Renal pelvis (tissue), 4 donors: ENCODE data around the gene AOAH. TPM values are rescaled to one million over a fixed set of nuclear protein-coding genes. Genes with fewer than 3 reads are reported as not detected.
"Not testable (repeated sequence)": the region's sequence is repeated elsewhere in the genome, so short reads cannot be mapped to it uniquely, and the experiment has no call there.

ENCODE experiments used
- DNase-seq: peaks from one replicate; pipeline ENCODE4 v3.0.0-alpha.2; 2013
- polyA plus RNA-seq, 3 donors: library from polyadenylated mRNA; unstranded; fragments of 120-200 nt; gene quantifications; one replicate each; pipeline ENCODE4 v1.2.1, GENCODE V29; 2013; ENCODE audit not compliant: insufficient read length in 3 of 3

Gene AOAH
- polyA plus RNA-seq, 3 donors = 2.7 to 3.4 (median 3.1) TPM

DNA sequence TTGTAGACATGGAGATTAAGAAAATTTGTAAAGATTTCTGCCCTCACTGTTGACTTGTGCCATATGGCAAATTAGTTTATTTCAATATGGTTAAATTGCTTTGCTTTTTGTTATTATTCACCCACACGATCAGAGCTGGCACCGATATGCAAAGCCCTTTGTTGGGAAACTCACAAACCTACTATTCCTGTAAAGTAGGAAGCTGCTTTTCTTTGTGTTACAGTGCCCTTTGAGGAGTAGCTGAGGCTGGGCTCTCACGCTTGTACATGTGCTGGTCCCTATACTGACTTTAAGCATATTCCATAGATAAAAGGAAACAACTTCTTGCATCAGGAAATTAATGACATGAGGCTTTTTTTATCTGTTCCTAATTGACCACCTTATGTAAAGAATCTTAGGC, 17.6 kb upstream of the AOAH start:
- no peak for DNase-seq

DNA sequence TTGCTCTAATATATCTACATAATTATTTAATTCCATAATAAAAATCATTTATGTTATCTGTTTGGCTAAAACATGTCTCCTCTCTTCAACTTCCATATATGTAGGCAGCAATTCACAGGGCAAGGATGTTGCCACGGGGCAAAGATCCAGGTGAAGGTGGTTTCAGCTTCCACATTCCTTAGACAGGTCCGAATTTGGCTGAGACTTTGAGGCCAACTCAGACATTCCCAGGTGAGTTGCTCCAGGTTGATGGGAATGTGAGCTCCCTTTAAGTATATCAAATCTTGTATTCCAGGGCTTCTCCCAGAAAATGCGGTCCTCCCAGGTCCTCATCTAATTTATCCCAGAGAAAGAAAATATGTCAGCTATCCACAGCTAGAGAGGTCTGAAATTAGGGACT, 15.1 kb upstream of the AOAH start:
- DNase-seq = no peak

DNA sequence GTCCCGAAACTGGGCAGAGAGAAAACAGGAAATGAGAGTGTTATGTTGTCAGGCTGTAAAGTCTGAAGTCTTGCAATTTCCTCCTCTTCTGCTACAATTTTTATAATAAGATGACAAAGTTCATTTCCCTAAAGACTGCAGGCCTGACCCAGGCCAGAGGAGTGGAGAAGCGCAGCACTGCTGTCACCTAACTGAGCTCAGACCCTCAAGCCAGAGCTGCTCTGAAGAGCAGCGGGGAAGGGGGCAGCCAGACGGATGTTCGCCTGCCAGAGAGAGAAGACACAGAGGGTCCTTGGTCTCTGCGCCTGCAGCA, 12.6 kb upstream of the AOAH start:
- no peak for DNase-seq

DNA sequence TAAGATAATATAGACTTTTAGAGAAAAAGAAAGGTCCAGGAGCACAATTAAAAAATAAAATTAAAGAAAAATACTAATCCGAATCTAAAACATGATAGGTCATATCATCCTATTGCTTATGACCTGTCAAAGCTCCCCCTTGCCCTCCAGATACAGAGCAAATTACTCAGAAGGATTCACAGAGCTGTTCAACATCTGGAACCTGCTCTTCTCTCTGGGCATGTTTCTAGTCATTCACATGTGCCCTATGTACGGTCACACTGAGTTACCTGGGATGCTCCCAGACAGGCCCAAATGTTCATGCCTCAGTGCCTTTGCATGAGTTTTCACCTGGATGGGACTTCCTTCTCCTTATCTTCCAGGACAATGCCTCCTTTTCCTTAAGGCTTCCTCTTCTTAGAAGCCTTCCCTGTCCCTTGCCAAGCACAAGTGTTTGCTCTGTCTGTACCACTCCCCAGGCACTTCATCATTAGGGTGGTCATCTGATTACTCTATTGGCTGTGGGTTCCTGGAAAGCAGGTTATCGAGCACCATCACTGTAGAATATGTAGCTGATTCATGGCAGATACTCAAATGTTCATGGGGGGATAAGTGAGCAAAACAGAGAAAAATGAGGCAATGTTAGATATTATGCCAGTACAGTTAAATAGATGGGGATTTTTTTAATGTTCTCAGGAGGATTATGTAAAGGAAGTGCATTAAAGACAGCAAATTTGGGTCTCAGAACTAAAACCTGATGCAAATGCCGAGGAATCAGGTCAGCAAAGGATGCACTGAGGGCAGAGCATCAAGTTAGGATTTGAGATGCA, 12.0 kb upstream of the AOAH start:
- no peak for DNase-seq

DNA sequence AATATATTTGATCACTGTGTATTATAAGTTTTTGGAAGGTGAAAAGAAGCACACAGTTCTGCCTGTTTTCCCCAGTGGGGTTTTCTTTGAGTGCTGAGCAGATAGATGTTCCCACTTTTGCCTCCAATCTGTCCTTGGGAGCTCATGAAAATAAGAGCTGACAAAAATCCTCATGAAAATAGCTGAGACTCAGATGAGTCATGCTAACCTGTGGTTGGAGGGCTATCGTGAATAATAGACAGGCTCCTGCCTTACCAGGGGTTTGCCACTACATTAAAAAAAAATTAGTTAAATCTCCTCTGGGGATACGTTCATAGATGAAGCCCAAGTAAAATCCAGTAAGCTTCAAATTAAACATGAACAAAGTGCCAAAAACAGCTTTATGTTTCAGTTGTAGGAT, 10.9 kb upstream of the AOAH start:
- no peak for DNase-seq

DNA sequence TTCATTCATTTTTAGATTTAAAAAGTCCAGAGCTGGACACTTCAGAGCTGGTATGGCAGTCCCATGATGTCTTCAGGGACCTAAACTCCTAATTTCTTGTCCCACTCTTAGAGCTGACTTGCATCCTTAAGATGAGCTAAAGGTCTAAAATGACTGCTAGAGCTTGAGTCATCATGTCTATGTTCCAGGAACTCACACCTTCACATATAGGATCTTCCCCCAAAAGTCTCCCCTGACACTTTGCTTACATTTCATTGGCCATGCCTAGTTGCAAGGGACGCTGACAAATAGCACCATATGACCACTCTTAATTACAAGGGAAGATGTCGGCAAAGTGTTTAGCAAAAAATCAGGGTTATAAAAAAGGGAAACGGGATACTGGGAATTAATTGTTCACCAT, 10.4 kb upstream of the AOAH start:
- no peak for DNase-seq

DNA sequence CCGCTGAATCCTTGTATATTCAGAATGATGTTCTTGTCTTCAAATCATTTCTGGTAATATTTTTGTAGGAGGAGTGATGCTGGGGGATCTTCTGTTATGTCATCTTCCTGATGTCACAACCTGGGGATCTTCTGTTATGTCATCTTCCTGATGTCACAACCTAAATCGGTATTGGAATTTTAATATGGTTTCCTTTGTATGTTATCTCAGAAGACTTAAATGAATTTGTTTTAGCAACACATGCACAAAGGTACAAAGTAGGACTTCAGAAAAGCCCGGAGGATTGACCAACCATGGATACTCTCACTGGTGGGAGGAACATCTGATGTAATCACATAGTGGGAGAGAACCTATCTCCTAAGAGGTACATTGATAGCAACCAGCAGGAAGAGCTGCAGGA, 9.1 kb upstream of the AOAH start:
- DNase-seq = no peak

DNA sequence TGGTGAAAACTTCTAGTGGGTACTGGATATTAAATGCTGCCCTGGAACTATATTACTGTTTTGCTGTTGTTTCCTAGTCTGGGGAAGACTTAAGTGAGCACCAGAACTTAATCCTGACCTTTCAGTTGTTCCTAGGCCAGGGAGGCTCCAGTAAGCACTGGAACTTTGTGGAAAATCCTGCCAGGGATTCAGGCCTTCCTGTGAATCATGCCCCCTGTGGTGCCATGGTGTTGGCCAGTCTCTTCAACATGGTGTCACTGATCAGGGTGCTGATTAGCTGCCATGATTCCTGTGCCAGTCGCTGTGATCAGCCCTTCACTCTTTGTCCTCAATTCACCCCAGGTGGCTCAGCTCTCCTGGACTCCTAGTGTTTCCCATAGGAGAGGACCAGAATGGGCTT, 8.5 kb upstream of the AOAH start:
- DNase-seq = no peak

DNA sequence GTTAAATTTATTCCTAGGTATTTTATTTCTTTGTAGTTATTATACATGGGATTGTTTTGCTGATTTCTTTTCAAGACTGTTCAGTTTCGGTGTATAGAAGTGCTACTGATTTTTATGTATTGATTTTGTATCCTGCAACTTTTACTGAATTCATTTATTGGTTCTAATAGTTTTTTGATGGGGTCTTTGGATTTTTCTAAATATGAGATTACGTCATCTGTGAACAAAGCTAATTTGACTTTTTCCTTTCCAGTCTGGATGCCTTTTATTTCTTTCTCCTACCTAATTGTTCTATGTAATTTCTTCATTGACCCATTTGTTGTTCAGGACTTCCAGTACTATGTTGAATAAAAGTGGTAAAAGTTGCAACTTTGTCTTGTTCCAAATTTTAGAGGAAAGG, 5.8 kb upstream of the AOAH start:
- no peak for DNase-seq

DNA sequence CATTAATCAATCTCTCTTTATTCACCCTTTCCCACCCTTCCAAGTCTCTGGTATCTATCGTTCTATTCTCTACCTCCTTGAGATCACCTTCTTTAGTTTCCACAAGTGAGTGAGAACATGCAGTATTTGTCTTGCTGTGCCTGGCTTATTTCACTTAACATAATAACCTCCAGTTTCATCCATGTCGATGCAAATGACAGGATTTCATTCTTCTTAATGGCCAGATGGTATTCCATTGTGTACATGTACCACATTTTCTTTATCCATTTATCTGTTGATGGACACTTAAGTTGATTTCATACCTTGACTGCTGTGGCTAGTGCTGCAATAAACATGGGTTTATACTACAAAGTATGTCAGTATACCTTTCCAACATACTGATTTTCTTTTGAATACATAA, 3.8 kb upstream of the AOAH start:
- DNase-seq = no peak

DNA sequence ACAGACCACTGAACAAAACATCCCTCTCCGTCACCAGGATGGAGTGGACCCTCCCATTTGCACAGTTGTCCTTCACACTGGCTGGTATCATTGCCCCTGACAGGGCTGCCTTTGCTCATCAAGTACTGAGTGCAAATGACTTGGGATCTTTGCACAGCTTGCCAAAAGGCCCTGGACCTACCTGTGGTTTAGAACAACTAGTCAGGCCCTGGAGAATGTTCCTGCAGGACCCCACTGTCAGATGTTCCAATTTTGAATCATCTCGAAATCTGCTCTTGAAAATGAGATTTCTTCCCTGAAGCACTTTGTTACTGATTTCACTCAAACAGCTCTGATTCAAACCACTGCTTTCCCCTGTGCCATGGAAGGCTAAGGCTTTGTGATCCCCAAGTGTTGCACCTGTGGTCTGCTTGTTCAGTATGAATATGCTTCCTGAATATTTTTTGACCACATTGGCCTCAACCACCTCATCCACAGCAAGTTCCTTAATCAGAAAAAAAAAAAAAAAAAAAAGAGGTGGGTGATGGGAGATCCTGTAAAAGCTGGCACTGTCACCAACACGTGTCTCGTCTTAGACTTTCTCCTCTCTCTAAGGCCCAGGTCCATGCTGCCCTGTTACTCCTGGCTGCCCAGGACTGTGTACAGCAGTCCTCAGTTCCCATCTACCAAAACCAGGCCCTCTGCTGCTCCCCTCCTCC, 2.7 kb upstream of the AOAH start:
- DNase-seq = no peak

DNA sequence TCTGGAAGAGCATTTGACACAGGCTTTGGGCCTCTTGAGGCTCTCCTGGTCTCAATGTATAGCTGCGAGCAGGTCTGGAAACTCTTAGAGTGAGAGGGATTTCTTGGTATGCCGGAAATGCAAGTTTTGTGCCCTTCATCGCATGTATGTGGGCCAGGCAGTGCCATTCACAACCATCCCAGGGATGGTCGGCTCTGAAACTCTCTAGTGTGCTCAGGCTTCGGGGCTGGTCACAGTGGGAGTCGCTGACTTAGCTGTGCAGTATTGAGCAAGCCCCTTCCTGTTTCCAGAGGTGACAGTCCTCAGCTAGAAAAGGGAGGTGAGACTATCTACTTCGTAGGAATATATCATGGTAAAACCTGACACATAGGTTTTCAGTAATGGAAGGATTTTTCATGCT, 2.0 kb upstream of the AOAH start:
- DNase-seq = no peak

DNA sequence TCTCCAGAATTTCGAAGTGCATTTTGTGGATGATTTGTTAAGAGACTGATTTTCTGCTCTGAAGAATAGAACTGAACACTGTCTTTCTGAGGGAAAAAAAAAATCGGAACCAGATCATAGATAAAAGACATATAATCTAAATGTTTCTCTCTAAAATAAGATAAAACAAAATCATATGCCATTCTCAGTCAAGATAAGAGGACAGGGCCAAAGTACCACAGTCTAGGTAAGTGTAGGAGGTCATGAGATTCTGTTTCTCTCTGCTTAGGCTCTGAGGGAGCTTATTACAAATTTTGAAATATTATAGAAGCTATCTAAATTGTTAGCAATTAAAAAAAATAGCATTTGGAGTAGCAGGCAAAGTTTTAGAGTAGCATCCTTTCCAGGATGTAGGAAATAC, 702 bp upstream of the AOAH start:
- no peak for DNase-seq

DNA sequence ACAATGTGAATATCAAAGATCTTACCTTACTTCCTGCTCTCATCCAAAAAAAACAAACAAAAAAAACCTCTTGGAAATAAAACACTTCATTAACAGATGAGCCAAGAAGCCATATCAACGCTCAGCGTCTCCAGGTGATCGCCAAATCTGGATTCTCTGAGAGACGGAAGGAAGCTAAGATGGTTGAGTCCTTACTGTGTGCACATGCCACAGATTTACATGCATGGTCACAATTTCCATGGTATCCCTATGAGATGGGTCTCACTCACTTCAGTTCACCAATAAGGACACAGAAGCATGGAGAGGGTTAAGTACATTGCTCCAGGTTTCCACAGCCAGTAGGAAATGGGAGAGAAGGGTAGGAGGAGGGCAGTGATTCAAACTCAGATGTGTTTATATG, 1.0 kb downstream of the AOAH start:
- DNase-seq = no peak

DNA sequence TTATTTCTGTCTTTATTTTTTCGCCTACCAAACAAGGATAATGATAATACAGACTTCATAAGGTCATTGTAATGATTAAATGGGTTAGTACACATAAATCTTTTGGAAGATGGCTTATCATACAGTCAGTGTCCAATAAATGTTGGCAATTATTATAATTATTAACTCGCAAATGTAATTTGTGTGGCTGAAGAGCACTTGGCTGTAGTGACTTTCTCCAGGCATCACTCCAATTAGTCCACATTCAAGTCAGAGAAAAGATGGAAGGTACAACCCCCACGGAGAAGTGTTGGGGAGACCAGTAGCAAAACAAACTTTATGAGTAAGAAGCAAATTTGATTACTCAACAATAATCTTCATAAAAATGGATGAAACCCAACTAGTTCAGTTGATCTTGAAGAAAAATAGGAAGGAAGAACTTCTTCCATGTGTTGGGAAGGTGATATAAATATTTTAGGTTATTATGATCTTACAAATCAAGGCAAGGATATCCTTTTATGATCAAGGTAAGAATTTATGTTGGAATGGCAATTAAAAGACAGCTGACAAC, 5.1 kb downstream of the AOAH start:
- no peak for DNase-seq

DNA sequence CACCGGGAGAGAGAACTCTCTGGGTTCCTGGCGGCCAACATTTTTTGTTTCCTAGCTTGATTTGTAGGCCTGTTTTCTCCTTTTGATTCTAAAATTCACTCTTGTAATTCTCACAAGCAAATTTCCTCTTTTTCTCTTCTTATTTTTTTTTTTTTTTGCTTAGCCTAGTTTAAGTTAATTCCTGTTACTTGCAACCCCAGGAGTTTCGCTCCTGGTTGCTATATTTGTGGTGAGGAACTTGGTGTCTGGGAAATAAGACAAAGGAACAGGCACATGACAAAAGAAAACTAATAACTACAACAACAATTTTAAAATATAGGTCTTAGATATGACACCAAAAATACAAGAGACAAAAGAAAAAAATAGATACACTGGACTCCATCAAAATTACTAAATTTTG, 6.7 kb downstream of the AOAH start:
- no peak for DNase-seq

DNA sequence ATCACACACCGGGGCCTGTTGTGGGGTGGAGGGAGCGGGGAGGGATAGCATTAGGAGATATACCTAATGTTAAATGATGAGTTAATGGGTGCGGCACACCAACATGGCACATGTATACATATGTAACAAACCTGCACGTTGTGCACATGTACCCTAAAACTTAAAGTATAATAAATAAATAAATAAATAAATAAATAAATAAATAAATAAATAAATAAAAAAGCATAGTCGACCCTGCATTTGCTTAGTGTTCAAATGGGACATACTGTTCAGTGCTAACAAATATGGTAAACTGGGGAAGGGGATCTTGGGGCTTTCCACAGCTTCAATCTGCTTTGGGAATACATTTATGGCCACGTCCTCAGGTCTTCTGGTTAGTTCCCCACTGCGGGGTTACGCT, 7.5 kb downstream of the AOAH start:
- not testable (repeated sequence) for DNase-seq

DNA sequence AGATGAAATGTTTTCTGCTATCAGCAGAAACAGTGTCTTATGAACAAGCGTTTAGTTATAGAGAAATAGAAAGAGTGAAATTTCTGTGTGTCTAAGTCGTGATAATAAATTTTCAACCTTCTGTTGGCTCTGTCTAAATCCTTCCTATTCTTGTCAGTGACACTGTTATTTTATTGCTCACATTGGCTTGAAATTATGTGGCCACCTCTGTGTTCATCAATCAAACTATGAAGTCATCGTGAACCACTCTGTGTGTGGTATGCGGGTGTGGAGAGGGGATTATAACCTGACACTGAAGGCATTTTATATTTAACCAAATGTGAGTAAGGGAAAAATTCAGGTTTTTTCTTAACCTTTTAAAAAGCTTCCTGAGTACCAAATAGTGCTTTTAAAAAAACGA, 12.3 kb downstream of the AOAH start:
- DNase-seq = no peak

DNA sequence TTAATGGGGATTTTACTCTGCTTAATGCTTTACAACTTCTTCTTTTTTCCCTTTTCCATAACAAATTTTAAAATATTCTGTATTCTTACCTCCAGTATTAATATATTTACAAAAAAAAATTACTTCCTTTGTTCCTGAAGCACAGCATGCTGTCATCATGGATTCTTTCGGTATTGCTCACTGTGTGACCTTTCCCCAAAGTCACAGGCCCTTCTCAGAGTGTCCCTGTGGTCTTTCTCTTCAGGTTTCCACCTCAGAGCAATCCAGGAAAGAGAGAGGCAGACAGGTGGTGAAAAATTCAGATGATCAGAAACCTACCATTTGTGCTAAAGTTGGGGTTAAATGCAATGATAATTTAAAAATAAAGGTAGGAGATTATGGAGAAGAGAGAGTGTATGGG, 13.0 kb downstream of the AOAH start:
- DNase-seq = no peak

DNA sequence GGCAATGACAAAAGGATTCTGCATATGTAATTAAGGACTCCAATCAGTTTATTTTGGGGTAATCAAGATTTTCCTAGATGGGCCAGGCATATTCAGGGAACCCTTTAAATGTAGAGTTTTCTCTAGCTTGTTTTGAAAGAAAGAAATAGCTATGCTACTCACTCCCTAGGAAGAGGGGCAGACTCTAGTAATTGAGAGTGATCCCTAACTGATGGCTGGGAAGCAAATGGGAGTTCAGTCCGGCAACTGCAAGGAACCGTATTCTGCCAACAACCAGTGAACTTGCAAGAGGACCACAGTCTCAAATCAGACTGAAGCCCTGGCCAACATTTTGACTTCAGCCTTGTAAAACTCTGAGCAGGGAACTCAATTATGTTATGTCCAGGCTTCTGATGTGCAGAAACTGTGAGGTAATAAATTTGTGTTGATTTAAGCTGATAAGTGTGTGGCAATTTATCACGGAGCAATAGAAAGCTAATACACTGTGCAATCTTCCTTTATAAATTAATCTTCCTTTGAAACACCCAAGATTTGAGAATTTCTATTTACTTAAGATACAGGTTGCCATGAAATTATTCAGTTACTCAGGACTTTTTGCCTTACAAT, 14.0 kb downstream of the AOAH start:
- DNase-seq = no peak

DNA sequence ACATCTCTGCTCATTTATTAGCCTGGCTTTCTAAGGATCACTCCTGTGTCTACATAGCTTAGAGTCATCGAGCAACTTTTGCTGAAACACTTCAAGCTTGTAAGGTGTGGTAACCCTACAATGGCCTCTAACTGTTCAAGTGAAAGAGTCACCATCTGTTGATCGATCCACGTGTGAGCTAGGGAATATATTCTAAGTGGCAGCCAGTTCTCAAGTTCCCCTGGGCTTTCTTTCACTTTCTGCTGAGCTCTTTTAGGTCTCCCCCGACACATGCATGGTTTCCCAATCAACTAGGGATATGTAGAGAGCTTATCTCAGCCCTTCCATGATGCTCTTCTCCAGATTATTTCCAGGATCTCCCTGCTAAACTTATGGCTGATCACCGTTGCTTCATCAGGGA, 15.5 kb downstream of the AOAH start:
- DNase-seq = no peak

DNA sequence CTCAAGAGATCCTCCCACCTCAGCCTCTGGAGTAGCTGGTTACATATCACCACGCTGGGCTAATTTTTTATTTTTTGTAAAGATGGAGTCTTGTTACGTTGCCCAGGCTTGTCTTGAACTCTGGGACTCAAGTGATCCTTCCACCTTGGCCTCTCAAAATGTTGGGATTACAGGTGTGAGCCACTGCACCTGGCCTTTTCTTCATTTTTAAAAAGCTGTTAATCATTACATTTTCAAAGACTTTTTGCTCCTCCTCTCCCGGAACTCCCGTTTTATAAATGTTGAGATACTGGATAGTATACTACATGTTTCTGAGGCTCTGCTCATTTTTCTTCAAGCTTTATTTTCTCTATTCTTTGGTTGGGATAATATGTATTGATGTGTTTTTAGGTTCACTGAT, 16.4 kb downstream of the AOAH start:
- DNase-seq = no peak

DNA sequence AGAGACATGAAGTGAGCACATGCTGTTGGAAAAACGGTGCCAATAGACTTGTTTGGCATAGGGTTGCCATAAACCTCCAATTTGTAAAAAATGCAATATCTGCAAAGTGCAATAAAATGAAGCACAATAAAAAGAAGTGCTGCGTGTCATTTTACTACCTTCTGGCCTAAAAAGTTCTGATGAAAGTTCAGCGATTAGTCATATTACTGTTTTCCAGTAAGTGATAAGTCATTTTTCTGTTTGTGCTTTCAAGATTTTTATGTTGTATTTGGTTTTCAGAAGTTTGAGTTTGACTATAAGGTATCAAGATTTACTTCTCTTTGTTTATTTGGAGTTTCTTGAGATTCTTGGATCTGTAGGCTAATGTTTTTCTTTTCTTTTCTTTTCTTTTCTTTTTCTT, 16.8 kb downstream of the AOAH start:
- DNase-seq = no peak
